ENCODE measurements around the gene KCND3.

Gene KCND3

DNA sequence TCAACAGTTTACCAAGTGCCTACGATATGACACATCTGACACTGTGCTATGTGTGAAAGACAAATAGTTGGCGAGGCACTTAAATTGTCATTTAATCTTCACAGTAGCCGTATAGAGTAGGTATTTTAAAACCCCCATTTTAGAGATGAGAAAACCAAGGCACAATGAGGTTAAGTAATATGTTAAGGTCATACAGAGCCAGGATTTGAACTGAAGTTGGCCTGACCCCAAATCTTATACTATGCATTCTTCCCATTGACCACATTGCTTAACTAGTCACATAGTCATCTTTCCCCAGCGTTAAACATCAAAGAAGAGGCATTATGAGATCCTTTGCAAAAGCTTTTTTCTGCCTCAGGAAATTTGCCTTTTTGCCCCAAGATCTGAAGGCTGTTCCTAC lies 254.1 kb downstream of the KCND3 start:
- DNase-seq (ENCODE audit: insufficient read length) (no peak), FAIRE-seq (no peak)
- no peak for TF ChIP-seq TAF1 (IDR thresholded peaks at IDR 0.05; ENCODE audit: borderline replicate concordance, low read depth, low read length)
- TF ChIP-seq POLR2AphosphoS5 (IDR thresholded peaks at IDR 0.05; ENCODE audit: low read depth, low read length), result no peak
- no peak for TF ChIP-seq POLR2A (IDR thresholded peaks at IDR 0.05; ENCODE audit: low read depth, low read length)

DNA sequence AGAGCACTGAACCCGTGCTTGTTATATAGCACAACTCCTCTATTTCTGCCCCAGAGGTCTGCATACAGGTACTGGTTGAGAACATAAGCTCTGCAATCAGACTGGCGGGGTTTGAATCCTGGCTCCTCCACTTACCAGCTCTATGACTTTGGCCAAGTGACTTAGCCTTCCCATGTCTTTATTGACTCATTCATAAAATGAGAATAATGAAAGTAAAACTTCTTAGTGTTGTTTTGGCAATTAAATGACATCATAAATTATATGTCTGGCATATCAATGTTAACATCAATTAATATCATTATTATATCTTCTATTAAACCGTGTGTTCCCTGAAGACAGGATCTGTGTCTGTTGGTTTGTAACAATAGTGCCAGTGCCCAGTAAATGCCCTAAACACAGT lies 254.6 kb downstream of the KCND3 start:
- DNase-seq (ENCODE audit: insufficient read length) (no peak), FAIRE-seq (no peak)
- no peak for TF ChIP-seq TAF1 (IDR thresholded peaks at IDR 0.05; ENCODE audit: borderline replicate concordance, low read depth, low read length)
- no peak for TF ChIP-seq POLR2A (IDR thresholded peaks at IDR 0.05; ENCODE audit: low read depth, low read length)

- TF ChIP-seq POLR2A (IDR thresholded peaks at IDR 0.05; ENCODE audit: low read depth, low read length) (no peak), TAF1 (IDR thresholded peaks at IDR 0.05; ENCODE audit: borderline replicate concordance, low read depth, low read length) (no peak), POLR2AphosphoS5 (IDR thresholded peaks at IDR 0.05; ENCODE audit: low read depth, low read length) (no peak)
- FAIRE-seq (no peak), DNase-seq (ENCODE audit: insufficient read length) (no peak)
Measured at GRCh38 chr1:111734426-111734825, 255.0 kb downstream of the KCND3 start.

DNA sequence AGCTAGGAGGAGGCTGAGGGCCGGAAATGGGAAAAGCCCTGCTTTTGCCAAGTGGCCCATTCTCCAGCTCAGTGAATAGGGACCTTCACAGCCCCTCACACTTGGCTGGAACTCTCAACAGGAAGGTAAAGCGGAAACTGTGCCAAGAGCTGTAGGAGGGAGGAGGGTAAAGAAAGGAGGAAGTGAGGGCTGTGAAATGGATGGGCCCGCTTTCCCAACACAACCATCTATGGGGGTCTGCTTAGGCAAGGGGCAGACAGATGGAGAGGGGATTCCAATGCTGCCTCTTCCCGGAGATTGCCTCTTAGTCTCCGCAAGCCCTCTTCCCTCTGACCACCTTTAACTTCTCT lies 255.5 kb downstream of the KCND3 start:
- TF ChIP-seq TAF1 (IDR thresholded peaks at IDR 0.05; ENCODE audit: borderline replicate concordance, low read depth, low read length) (no peak), POLR2A (IDR thresholded peaks at IDR 0.05; ENCODE audit: low read depth, low read length) (no peak), POLR2AphosphoS5 (IDR thresholded peaks at IDR 0.05; ENCODE audit: low read depth, low read length) (no peak)
- FAIRE-seq (no peak), DNase-seq (ENCODE audit: insufficient read length) (no peak)

GRCh38 chr1:111733183-111733991 lies 256.1 kb downstream of the KCND3 start:
- FAIRE-seq (no peak), DNase-seq (ENCODE audit: insufficient read length) (no peak)
- TF ChIP-seq TAF1 (IDR thresholded peaks at IDR 0.05; ENCODE audit: borderline replicate concordance, low read depth, low read length) (no peak), POLR2AphosphoS5 (IDR thresholded peaks at IDR 0.05; ENCODE audit: low read depth, low read length) (no peak), POLR2A (IDR thresholded peaks at IDR 0.05; ENCODE audit: low read depth, low read length) (no peak)

DNA sequence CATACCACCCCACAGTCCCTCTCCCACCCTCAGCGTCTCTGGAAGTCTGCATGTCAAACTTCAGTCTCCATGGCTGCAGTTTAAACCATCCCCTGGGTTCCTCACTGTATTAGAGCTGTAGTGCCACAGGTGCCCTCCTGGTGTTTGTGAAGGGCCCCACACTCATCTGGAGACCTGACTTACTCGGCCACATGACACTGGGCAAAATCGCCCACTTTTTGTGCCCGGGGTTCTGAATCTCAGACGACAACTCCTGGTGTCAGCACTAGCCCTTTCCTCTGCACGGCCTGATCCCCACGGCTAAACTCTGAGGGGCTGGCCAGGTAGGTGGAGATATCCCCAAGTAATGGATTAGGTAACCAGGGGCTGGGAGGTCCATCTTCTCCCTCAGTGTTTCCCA lies 256.8 kb downstream of the KCND3 start:
- no peak for FAIRE-seq

GRCh38 chr1:111731956-111732355 lies 257.5 kb downstream of the KCND3 start:
- DNase-seq (ENCODE audit: insufficient read length) (no peak), FAIRE-seq (no peak)
- TF ChIP-seq POLR2A (IDR thresholded peaks at IDR 0.05; ENCODE audit: low read depth, low read length) (no peak), POLR2AphosphoS5 (IDR thresholded peaks at IDR 0.05; ENCODE audit: low read depth, low read length) (no peak), TAF1 (IDR thresholded peaks at IDR 0.05; ENCODE audit: borderline replicate concordance, low read depth, low read length) (no peak)

More for the DNA sequence above, 256.8 kb downstream of the KCND3 start:
- DNase-seq (ENCODE audit: insufficient read length), result no peak
- TF ChIP-seq POLR2A (IDR thresholded peaks at IDR 0.05; ENCODE audit: low read depth, low read length), result no peak
- TF ChIP-seq TAF1 (IDR thresholded peaks at IDR 0.05; ENCODE audit: borderline replicate concordance, low read depth, low read length), result no peak
- TF ChIP-seq POLR2AphosphoS5 (IDR thresholded peaks at IDR 0.05; ENCODE audit: low read depth, low read length), result no peak

DNA sequence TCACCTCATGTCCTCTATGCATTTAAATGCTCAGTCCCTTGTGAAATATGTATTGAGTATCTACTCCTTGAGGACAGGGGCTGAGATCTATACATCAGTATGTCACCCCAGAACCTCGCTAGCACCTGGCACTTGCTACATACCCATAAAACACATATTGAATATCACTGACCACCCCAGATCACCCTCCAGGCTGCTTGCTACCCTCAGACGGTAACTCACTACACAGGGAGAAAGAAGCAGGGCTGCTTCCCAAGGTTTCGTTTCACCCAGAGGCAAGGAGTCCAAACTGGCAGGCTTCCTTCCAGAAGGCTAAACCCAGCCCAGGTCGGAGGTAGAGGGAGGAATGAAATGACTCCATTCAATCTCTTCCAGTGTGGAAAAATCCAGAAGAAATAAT lies 258.8 kb downstream of the KCND3 start:
- FAIRE-seq, result no peak
- no peak for DNase-seq (ENCODE audit: insufficient read length)
- TF ChIP-seq TAF1 (IDR thresholded peaks at IDR 0.05; ENCODE audit: borderline replicate concordance, low read depth, low read length) (no peak), POLR2A (IDR thresholded peaks at IDR 0.05; ENCODE audit: low read depth, low read length) (no peak), POLR2AphosphoS5 (IDR thresholded peaks at IDR 0.05; ENCODE audit: low read depth, low read length) (no peak)

DNA sequence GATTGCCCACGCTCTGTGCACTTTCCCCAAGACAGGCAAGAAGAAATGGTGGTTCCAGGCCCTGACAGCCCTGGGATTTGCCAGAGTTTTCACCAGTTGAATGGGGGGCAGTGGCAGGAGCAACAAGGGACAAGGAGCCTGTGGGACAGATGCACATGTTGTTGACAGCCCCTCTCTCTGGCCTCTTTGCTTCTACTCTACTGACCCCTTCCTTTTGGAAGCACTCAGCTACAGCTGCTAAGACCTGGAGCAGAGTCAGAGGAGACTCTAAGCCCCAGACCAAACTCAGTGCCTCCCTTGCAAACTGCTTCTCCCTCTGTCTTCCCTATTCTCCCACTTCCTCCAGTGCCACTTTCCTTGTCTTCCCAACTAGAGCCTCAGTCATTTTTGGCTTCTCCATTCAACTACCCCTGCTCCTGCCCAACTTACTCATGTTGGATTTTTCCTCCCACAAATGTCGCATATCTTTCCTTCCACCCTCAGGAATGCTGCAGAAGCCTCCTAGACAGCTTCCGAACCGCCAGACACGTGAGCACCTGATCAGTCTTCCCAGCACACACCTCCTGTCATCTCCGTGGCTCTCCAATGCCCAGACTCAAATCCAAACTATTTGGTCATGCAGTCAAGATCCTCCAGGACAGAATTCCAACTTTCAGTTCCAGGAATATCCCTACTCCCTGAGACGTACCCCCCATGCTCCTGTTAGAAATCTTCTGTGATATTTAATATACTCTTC lies 259.4 kb downstream of the KCND3 start:
- no peak for TF ChIP-seq TAF1 (IDR thresholded peaks at IDR 0.05; ENCODE audit: borderline replicate concordance, low read depth, low read length)
- TF ChIP-seq POLR2AphosphoS5 (IDR thresholded peaks at IDR 0.05; ENCODE audit: low read depth, low read length), result no peak
- TF ChIP-seq POLR2A (IDR thresholded peaks at IDR 0.05; ENCODE audit: low read depth, low read length), result no peak
- FAIRE-seq (no peak), DNase-seq (ENCODE audit: insufficient read length) (no peak)

DNA sequence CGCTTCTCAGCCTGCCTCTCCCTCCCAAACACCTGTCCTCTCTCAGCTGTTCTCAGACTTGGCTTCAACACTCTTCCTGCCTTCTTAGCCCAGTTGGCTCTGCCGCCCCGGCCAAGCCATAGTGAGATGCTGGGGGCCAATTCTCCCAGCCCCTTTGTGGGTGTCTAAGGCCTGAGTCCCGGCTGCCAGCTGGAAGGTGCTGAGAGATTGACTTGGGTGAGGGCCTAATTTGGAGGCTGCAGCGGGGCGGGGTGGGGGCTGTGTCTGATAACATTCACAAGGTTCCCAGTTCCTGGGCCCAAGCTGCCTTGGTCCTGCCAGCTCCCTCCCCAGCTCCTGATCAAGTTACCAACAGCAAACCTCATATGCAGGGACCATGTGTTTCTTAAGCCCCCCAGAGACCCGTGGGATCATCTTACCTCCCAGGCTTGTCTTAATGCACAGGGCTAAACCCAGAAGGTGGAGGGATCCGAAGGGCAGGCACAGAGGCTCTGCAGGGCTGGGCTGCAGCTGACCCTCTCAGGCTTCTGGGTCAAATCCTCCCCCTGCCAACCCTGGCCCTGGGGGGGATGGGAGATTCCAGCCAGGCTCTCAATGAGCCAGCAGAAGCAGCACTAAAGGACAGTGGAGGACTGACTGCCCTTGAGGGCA lies 260.1 kb downstream of the KCND3 start:
- DNase-seq (ENCODE audit: insufficient read length) (no peak), FAIRE-seq (no peak)
- TF ChIP-seq POLR2AphosphoS5 (IDR thresholded peaks at IDR 0.05; ENCODE audit: low read depth, low read length) (no peak), TAF1 (IDR thresholded peaks at IDR 0.05; ENCODE audit: borderline replicate concordance, low read depth, low read length) (no peak), POLR2A (IDR thresholded peaks at IDR 0.05; ENCODE audit: low read depth, low read length) (no peak)

- TF ChIP-seq POLR2A (IDR thresholded peaks at IDR 0.05; ENCODE audit: low read depth, low read length) (no peak), POLR2AphosphoS5 (IDR thresholded peaks at IDR 0.05; ENCODE audit: low read depth, low read length) (no peak), TAF1 (IDR thresholded peaks at IDR 0.05; ENCODE audit: borderline replicate concordance, low read depth, low read length) (no peak)
- FAIRE-seq, result no peak
- no peak for DNase-seq (ENCODE audit: insufficient read length)
Measured at GRCh38 chr1:111727056-111727455, 262.4 kb downstream of the KCND3 start.

All from GM12892 (cell line).